ENCODE data around the gene CCNI2. TPM values are rescaled to one million over a fixed set of nuclear protein-coding genes. Genes with fewer than 3 reads are reported as not detected.

The CCNI2 gene
- total RNA-seq, 3 donors from 2014 or later: 7.1 to 12.3 (median 12.0) TPM

GRCh38 chr5:132744659-132745058, 2.6 kb upstream of the CCNI2 start:
- H3K9me3 ChIP-seq: no peaks in the 10 kb centered on the region
- DNase-seq: no peak
- TF ChIP-seq CTCF (IDR thresholded peaks at IDR 0.05): no peak
- H3K36me3 ChIP-seq (ENCODE audit: low read depth): no peaks in the 10 kb centered on the region
- no peak for ATAC-seq
- no peaks in the 10 kb centered on the region for H3K4me1 ChIP-seq (ENCODE audit: low read depth)
- H3K4me3 ChIP-seq: no peak overlapping the region
- intact Hi-C loops (cut with DNase I, micrococcal nuclease): no loop called here

- Histone ChIP-seq H3K4me3 (no peak overlapping the region), H3K9me3 (no peaks in the 10 kb centered on the region), H3K36me3 (ENCODE audit: low read depth) (no peaks in the 10 kb centered on the region), H3K4me1 (ENCODE audit: low read depth) (no peaks in the 10 kb centered on the region)
- ATAC-seq: no peak
- intact Hi-C loops (cut with DNase I, micrococcal nuclease): no loop called here
- TF ChIP-seq CTCF (IDR thresholded peaks at IDR 0.05): no peak
- DNase-seq: no peak
Observed at GRCh38 chr5:132746592-132746953, 653 bp upstream of the CCNI2 start.

GRCh38 chr5:132747616-132748440, 602 bp downstream of the CCNI2 start:
- ATAC-seq: peak; percentile 62
- Histone ChIP-seq H3K4me3 (peak overlapping the region; percentile 23), H3K4me1 (ENCODE audit: low read depth) (no peaks in the 10 kb centered on the region), H3K36me3 (ENCODE audit: low read depth) (no peaks in the 10 kb centered on the region), H3K9me3 (no peaks in the 10 kb centered on the region)
- DNase-seq: peak; percentile 33 to 72 (median 65)
- intact Hi-C loops (cut with DNase I, micrococcal nuclease): no loop called here
- no peak for TF ChIP-seq CTCF (IDR thresholded peaks at IDR 0.05)

GRCh38 chr5:132748522-132749000, 1.3 kb downstream of the CCNI2 start:
- Histone ChIP-seq H3K9me3 (no peaks in the 10 kb centered on the region), H3K36me3 (ENCODE audit: low read depth) (no peaks in the 10 kb centered on the region), H3K4me3 (no peak overlapping the region), H3K4me1 (ENCODE audit: low read depth) (no peaks in the 10 kb centered on the region)
- intact Hi-C loops (cut with DNase I, micrococcal nuclease): no loop called here
- no peak for DNase-seq
- no peak for TF ChIP-seq CTCF (IDR thresholded peaks at IDR 0.05)
- no peak for ATAC-seq

DNA sequence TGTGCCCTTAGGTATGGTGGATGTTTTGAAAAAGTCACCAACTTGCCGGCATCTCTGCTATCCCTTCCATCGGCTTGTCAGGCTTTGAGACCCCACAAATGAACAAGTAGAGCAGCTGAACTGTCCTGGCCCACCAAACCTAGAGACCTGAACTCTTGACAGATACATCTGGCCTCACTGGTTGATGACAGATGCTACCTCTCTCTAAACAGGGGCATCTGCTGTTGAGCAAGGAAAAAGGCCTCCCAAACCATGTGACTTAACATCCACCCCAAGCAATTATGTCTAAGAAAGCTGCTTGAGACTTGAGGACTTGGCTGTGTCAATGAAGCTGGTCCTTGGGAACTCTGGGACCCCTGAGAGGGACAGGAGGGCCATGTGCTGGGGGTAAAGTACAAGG, 2.3 kb downstream of the CCNI2 start:
- ATAC-seq (no peak), DNase-seq (no peak)
- intact Hi-C loops (cut with DNase I, micrococcal nuclease): no loop called here
- Histone ChIP-seq H3K4me3 (no peak overlapping the region), H3K9me3 (no peaks in the 10 kb centered on the region), H3K4me1 (ENCODE audit: low read depth) (no peaks in the 10 kb centered on the region), H3K36me3 (ENCODE audit: low read depth) (no peaks in the 10 kb centered on the region)
- TF ChIP-seq CTCF (IDR thresholded peaks at IDR 0.05): no peak

Data from mucosa of descending colon (tissue), 3 donors.